ENCODE data around the gene CDK9.

The CDK9 gene

DNA sequence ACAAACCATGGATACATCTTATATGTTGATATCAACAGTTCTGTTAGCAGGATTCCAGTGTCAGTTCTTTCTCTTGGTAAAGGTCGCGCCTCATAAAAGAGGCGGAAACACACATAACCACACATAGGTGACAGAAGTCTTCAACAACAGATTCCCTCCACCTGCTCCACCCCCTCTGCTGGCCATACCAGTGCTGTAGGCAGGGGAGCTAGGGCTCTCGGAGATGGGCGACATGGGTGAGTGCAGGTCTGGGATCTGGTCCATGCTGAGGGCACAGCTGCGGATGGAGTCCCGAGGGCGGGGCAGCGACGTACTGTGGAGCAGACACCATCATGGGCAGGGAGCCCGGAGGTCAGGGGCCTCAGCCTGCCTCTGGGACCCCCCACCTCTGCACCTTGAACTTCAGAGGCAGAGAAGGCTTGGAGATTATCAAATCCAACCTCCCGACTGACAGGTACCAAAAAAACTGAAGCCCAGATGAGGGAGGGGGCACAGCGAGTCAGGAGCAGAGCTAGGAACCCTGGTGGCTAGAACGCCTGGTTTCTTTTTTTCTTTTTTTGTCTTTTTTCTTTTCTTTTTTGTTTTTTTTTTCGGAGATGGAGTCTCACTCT, 38.8 kb upstream of the CDK9 start:
- DNase-seq (ENCODE audit: low read depth) = no peak
- H3K4me3 ChIP-seq (ENCODE audit: low read length) = no peak overlapping the region

DNA sequence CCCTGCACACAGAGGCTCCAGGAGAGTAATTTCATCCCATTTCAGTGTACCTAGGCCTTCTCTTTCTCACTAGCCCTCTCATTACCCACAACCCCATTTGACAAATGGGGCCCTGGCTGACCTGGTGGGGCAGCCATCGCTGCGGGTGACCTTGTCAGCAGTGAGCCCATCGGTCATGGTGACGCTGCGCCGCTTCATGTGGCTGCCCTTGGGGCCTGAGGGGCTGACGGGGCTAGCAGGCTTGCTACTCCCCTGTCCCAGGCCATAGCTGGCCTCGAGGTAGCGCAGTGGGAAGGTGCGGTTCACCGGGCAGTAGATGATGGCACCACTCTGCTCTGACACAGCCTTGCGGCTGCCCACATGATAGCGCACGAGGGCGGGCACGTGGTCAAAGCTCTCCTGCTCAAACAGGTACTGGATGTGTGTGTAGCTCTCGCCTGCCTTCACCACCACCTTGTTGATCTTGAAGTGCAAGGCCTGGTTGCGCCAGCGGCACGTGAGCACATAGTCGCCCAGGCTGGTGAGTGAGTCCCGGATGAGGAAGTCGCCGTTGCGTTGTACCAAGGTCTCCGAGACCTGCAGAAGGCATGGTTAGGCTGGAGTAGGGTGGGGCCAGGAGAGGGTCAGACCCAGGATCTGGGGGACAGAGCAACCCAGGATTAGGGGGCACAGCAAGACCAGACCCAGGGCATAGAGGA, 36.6 kb upstream of the CDK9 start:
- H3K4me3 ChIP-seq (ENCODE audit: low read length) = no peak overlapping the region
- TF ChIP-seq, protein P1, sequence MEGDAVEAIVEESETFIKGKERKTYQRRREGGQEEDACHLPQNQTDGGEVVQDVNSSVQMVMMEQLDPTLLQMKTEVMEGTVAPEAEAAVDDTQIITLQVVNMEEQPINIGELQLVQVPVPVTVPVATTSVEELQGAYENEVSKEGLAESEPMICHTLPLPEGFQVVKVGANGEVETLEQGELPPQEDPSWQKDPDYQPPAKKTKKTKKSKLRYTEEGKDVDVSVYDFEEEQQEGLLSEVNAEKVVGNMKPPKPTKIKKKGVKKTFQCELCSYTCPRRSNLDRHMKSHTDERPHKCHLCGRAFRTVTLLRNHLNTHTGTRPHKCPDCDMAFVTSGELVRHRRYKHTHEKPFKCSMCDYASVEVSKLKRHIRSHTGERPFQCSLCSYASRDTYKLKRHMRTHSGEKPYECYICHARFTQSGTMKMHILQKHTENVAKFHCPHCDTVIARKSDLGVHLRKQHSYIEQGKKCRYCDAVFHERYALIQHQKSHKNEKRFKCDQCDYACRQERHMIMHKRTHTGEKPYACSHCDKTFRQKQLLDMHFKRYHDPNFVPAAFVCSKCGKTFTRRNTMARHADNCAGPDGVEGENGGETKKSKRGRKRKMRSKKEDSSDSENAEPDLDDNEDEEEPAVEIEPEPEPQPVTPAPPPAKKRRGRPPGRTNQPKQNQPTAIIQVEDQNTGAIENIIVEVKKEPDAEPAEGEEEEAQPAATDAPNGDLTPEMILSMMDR (conservative IDR thresholded peaks at IDR 0.05; ENCODE audit: low read depth, low read length) = no peak
- no peak for DNase-seq (ENCODE audit: low read depth)

More for the DNA sequence above, 38.8 kb upstream of the CDK9 start:
- TF ChIP-seq, protein P1 (conservative IDR thresholded peaks at IDR 0.05; ENCODE audit: low read depth, low read length) = peak; percentile 7

DNA sequence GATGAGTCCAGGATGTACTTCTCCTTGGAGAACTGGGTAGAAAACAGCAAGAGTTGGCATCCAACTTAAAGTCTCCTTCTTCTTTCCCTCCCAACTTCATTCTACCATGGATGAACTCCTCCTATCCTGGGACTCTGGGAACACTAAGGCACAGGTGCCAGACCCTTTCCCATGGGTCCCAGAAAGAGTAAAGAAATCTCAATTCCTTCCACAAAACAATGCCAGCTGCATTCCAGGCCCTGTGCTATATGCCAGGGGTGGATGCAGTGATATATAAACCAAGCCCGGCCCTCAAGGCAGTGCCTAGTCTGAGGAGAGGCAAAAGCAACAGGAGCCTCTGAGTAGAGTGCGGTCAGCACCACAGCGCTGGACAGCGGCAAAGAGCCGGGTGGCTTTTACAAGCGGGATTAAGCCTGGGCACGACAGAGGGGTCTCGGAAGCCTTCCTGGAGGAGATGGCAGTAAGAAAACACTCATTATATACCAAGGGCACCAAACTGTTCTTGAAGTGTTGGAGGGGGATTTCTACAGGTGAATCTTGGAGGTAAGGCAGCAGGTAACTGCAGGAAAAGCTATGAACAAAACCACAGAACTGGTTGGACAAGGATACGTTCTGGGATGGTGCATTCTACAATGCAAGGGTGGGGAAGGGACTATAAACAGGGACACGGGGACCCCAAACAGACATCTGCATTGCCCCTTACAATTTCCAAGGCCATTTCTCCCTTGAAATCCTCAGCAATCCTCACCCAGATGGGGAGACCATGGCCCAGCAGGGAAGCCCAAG, 34.4 kb upstream of the CDK9 start:
- H3K4me3 ChIP-seq (ENCODE audit: low read length) = no peak overlapping the region
- TF ChIP-seq, protein P1 (conservative IDR thresholded peaks at IDR 0.05; ENCODE audit: low read depth, low read length) = no peak
- no peak for DNase-seq (ENCODE audit: low read depth)

DNA sequence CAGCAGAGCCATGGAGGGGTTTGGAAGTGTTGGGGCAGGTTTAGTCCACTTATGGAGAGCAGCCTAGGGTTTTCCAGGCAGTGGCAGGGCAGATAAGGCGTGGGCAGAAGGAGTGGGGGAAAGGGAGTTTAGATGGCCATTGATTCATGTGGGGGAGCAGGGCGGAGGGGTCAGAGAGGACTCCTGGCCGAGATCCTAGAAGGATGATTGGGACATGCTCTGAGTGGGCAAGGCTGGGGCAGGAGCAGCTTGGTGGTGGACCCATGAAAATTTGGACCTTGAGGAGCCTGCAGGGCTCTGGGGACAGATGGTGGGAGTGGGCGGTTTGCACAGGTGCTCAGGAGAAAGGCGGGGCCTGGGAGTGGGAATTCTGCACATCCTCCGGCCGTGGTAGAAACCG, 32.7 kb upstream of the CDK9 start:
- TF ChIP-seq, protein P1 (conservative IDR thresholded peaks at IDR 0.05; ENCODE audit: low read depth, low read length) = no peak
- no peak overlapping the region for H3K4me3 ChIP-seq (ENCODE audit: low read length)
- DNase-seq (ENCODE audit: low read depth) = no peak

DNA sequence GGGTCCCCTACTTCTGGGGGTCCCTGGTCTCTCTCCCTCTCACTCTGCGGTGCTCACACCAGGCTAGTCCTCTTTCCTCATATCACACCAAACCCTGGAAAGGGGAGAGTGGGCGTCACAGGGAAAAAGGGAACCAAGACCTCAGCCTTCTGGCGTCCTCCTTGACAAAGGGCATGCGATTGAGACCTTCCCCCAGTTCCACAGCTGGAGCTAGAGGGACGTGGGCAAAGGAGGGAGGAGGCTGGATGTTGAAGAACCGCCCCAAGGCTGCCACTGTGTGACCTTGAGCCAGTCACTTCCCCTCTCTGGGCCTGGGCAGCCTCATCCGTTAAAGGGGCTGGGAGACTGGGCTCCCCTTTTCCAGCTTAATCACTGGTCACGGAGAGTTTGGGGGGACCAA, 32.2 kb upstream of the CDK9 start:
- H3K4me3 ChIP-seq (ENCODE audit: low read length) = no peak overlapping the region
- DNase-seq (ENCODE audit: low read depth) = no peak

DNA sequence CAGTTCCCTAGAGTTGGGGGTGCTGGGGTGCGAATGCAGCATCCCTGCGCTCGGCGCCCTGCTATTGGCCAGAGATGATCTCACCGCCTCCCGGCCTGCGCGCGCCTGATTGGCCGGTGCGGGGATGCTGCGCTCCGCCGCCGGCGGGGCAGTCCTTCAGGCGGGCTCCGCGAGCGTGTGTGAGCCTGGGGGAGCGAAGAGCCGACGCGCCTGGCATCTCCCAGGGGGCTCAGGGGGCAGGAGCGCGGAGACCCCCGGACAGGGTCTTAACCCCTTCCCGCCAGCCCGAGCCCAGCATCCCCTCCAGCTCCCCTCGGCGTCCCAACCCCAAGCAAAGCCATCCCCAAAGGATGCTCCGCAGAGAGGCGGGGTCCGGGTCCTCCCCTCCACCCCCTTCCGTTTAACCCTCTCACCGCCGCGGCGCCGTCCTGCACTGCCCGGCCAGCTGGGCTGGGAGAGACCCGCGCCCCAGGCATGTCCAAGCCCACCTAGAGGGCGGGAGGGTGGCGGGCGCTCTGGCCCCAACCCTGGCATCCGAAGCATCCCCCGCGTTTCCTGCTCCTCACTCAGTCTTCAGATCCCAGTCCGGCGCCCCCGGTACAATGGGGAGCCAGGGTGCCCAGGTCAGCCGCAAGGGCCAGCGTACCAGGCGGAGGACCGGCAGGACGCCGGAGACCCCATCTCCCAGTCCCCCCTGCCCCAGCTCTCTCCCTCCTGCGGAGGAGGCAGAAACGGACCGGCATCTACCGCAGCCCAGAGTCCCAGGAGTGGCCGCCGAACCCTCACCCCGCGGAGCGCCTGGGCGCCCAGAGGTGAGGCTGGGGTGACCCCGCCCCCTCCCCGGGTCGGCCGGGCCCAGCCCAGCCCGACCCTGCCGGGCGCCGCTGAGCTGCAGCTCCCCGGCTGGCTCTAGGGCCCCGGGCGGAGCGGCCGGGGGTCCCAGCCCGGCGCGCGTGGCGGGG, 31.5 kb upstream of the CDK9 start:
- TF ChIP-seq, protein P1 (conservative IDR thresholded peaks at IDR 0.05; ENCODE audit: low read depth, low read length) = no peak
- H3K4me3 ChIP-seq (ENCODE audit: low read length) = no peak overlapping the region
- DNase-seq (ENCODE audit: low read depth) = no peak

More for the DNA sequence above, 32.2 kb upstream of the CDK9 start:
- TF ChIP-seq, protein P1 (conservative IDR thresholded peaks at IDR 0.05; ENCODE audit: low read depth, low read length) = no peak
